ENCODE data around the gene RCBTB2.

RCBTB2 gene

DNA sequence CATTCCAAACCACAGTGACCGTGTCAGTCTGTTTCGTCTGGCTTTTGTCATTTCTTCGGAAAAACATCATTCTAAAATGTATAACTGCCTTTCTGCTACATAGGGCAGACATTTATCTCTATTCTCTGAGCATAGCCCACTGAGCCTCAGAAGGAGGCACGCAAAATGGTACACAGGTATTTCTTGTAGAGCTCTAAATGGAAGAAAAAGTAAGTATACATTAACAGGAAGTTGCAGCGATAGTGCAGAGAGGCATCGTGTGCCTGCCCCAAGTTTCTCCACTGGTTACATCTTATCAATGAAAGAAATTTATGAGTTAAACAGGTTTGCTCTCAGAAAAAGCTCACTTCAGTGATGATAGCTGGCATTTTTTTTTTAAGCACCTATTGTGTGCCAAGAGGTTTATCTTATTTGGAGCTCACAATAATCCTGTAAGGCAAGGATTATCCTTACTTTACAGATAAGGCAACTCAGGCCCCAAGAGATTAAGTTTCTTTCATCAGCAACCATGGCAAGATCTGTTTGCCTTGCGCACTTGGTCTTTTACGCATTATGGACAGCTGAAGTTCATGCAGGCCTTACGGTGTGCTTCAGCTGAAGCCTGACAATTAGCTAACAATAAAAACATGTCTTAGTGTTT is 1.2 kb upstream of the RCBTB2 start:
- TF ChIP-seq, protein P1, sequence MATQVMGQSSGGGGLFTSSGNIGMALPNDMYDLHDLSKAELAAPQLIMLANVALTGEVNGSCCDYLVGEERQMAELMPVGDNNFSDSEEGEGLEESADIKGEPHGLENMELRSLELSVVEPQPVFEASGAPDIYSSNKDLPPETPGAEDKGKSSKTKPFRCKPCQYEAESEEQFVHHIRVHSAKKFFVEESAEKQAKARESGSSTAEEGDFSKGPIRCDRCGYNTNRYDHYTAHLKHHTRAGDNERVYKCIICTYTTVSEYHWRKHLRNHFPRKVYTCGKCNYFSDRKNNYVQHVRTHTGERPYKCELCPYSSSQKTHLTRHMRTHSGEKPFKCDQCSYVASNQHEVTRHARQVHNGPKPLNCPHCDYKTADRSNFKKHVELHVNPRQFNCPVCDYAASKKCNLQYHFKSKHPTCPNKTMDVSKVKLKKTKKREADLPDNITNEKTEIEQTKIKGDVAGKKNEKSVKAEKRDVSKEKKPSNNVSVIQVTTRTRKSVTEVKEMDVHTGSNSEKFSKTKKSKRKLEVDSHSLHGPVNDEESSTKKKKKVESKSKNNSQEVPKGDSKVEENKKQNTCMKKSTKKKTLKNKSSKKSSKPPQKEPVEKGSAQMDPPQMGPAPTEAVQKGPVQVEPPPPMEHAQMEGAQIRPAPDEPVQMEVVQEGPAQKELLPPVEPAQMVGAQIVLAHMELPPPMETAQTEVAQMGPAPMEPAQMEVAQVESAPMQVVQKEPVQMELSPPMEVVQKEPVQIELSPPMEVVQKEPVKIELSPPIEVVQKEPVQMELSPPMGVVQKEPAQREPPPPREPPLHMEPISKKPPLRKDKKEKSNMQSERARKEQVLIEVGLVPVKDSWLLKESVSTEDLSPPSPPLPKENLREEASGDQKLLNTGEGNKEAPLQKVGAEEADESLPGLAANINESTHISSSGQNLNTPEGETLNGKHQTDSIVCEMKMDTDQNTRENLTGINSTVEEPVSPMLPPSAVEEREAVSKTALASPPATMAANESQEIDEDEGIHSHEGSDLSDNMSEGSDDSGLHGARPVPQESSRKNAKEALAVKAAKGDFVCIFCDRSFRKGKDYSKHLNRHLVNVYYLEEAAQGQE (IDR thresholded peaks at IDR 0.05; ENCODE audit: insufficient read depth in 1 of 2, low read depth in 2 of 2, low read length in 2 of 2) = no peak
- TF ChIP-seq POLR2AphosphoS5 (IDR thresholded peaks at IDR 0.05; ENCODE audit: low read depth, low read length) (no peak), TAF1 (IDR thresholded peaks at IDR 0.05; ENCODE audit: borderline replicate concordance, insufficient read depth, low read length) (no peak), FOXP2 (optimal IDR thresholded peaks at IDR 0.05; ENCODE audit: borderline replicate concordance, extremely low read depth, extremely low read length, insufficient read depth) (no peak)

DNA sequence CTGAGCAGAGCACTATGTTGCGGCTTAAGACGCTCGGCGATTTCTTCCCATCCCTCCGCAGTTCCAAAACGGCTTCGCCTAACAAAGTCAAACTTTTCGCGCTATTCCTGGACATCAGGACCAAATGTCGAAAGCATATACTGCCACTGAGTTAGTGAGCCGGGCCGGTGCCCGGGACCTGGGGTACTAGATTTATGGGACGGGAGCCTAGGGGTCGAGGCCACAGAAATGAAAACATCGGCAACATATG is 699 bp downstream of the RCBTB2 start:
- TF ChIP-seq POLR2AphosphoS5 (IDR thresholded peaks at IDR 0.05; ENCODE audit: low read depth, low read length) (no peak), TAF1 (IDR thresholded peaks at IDR 0.05; ENCODE audit: borderline replicate concordance, insufficient read depth, low read length) (no peak), FOXP2 (optimal IDR thresholded peaks at IDR 0.05; ENCODE audit: borderline replicate concordance, extremely low read depth, extremely low read length, insufficient read depth) (no peak), SIN3A (IDR thresholded peaks at IDR 0.05; ENCODE audit: borderline replicate concordance, insufficient read depth, low read length) (no peak)
- TF ChIP-seq, protein P1 (IDR thresholded peaks at IDR 0.05; ENCODE audit: insufficient read depth in 1 of 2, low read depth in 2 of 2, low read length in 2 of 2) = no peak

DNA sequence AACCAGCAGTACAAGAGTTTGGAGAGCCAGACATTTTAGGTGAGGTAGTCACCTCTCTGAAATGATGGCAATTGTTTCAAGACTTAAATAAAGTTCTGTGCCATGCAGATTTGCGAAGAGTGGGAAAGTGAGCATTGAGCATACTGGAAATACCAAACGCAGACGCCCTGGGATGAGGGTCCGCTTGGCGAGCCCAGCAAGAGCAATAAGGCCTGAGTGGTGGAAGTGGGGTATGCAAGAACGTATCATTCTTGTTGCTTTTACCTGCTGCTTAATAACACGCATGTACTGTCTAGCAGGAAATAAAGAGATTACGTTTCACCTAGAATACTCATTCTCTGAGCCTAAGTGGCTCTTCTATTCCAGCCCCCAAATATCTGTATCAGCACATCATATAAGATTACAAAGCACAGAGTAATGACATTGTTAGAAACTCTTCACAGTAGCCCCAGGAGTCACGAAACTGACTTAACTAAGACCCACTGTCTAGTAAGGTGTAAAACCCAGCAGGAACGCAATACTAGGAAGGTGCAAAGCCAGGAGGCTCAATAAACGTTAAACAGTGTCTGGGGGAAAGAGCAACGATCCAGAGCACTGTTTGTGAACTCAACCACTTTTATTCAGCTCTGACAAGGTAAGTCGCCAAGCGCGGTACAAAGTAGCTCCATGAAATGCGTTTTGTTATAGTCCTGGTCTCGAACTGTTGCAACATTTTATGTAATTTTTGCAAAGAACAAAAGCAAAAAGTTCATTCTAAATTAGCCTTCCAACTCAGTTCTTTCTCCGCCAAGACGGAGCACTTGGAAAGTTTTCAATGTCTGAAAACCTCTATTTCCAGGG is 1.2 kb downstream of the RCBTB2 start:
- TF ChIP-seq SIN3A (IDR thresholded peaks at IDR 0.05; ENCODE audit: borderline replicate concordance, insufficient read depth, low read length) (no peak), TAF1 (IDR thresholded peaks at IDR 0.05; ENCODE audit: borderline replicate concordance, insufficient read depth, low read length) (no peak), POLR2AphosphoS5 (IDR thresholded peaks at IDR 0.05; ENCODE audit: low read depth, low read length) (no peak), FOXP2 (optimal IDR thresholded peaks at IDR 0.05; ENCODE audit: borderline replicate concordance, extremely low read depth, extremely low read length, insufficient read depth) (no peak)
- TF ChIP-seq, protein P1 (IDR thresholded peaks at IDR 0.05; ENCODE audit: insufficient read depth in 1 of 2, low read depth in 2 of 2, low read length in 2 of 2) = no peak

DNA sequence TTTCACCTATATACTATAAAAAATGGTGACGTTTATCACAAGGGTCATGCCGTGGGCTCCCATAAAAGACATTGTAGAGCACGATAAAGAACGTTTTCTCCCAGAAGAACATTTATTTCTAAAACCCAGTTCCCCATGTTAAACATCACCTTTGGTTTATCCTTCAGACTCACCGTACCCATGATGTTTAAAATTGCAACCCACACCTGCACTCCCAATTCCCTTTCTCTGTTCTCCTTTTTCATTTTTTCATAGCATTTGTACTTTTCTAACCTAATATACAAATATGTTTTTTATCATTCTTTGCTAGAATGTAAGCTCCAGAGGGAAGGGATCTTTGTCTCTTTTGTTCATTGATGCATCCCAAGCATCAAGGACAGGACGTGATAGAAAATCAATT is 2.0 kb downstream of the RCBTB2 start:
- TF ChIP-seq POLR2AphosphoS5 (IDR thresholded peaks at IDR 0.05; ENCODE audit: low read depth, low read length) (no peak), TAF1 (IDR thresholded peaks at IDR 0.05; ENCODE audit: borderline replicate concordance, insufficient read depth, low read length) (no peak), SIN3A (IDR thresholded peaks at IDR 0.05; ENCODE audit: borderline replicate concordance, insufficient read depth, low read length) (no peak), FOXP2 (optimal IDR thresholded peaks at IDR 0.05; ENCODE audit: borderline replicate concordance, extremely low read depth, extremely low read length, insufficient read depth) (no peak)
- TF ChIP-seq, protein P1 (IDR thresholded peaks at IDR 0.05; ENCODE audit: insufficient read depth in 1 of 2, low read depth in 2 of 2, low read length in 2 of 2) = no peak
